GM19397 (cell line): ENCODE data around the gene CEACAM1.
"Not testable (repeated sequence)": the region's sequence is repeated elsewhere in the genome, so short reads cannot be mapped to it uniquely, and the experiment has no call there.

ENCODE experiments used
- ATAC-seq: cut with Tn5 transposase; IDR thresholded peaks from one replicate; pipeline ENCODE4 v1.9.1; 2021; ENCODE audit warnings: mild to moderate bottlenecking, moderate library complexity; ENCODE audit not compliant: unreplicated experiment

Gene CEACAM1

DNA sequence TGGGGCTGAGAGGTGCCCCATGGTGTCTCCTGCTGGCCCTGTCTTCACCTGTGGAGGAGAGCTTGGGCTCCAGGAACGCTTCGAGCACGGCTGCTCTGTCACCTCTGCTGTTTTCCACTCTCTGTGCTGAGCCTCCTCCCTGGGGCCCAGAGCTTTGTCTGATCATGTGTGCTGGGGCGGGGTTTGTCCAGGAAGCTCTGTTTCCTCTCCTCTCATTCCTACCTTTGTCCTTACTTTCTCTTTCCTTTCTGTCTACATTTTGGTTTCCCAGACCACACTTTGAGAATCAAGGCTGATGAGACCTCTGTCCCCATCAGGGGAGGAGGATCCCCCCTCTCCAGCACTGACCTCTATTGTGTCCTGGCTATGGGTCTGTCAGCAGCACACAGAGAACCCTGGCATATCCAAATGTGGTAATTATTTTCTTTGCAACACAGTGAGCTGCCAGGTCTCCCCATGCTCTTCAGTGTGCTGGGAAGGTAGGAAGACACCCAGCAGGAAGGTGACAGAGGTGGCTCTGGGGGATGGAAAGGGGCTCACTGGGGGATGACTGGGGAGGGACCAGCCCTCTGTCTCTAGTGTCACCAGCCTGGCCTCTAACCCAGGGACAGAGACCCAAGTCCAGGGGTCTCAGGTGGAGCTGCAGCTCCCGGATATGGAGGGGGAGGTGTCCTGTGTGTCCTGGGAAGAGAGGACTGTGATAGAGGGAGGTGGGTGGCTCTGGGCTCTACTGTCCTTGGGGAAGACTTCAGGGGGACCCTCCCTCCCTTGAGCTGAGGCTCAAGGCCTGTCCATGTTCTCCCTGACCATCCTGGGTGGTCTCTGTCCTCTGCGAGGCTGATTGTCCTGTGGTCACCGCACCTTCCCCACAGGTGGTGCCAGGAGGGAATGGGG lies at the start of gene CEACAM1:
Gene CEACAM1 (minus strand): TSS at position 128 of the 894 bp plus-strand sequence. CDS start 107 bp downstream, at position 21.
- ATAC-seq = no peak

DNA sequence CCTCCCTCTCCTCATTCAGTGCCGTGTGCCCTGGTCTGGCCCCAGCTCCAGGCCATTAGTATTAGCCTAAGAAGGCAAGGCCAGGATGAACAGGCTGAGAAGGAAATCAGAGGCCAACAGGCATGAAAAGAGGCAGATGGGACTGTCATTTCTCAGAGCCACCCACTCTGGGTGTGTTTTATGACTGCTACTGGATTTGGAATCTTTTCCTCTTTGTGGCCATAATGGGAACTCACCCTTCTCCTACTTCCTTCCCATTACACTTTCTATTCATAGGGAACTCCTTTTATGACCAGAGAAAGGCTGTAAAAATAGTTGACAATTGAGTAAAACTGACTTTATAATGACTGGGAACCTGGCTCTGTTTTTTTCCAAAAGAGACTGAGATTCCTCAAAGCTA lies 48.7 kb upstream of the CEACAM1 start:
- no peak for ATAC-seq

DNA sequence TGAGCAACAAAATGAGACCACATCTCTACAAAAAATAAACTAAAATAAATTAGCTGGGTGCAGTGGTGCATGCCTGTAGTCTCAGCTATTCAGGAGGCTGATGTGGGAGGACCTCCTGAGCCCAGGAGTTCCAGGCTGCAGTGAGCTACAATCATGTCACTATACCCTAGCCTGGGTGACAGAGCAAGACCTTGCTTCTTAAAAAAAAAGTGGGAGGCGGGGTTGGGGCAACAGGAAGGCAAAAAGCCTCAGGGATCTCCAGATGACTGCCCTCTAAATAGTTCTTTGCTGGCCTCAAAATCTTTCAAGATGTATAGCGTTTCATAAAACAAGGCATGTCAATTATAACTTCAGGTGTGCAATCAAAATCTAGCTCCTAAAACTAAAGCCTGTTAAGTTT lies 48.0 kb upstream of the CEACAM1 start:
- ATAC-seq = no peak

DNA sequence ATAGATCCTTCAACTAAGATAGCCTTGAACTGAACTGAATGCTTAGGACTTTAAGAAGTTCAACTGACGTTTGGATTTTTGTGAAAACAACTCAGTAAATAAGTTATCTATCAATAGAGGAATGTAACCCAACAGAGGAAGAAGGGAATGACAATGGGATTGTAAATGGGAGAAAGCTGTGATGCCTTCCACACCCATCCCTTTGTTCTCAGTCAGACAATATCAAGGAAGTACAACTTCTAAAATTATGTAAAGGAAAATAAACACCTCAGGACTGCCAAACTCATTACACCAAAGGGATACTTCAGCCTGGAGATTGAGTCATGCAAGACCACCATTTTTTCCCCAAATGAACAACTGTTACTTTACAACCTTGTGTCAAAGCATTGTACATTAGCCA lies 45.4 kb upstream of the CEACAM1 start:
- ATAC-seq = no peak

DNA sequence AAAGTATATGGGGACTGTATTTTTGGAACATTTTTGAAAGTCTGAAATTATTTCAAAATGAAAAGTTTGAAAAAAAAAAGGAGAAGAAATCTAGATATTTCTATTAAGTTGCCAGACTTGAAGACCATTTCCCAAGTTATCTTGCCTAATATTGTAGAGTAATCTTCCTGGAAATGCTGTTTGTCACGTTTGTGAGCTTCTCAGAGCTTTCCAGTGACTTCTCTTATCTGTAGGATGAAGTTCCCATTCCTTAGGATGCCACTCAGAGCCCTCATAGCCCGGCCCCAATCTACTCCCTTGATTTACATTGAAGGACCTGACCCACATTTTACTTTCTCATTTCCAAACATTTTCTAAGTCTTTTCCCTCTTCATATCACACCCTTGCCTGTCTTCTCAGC lies 42.8 kb upstream of the CEACAM1 start:
- ATAC-seq = no peak

DNA sequence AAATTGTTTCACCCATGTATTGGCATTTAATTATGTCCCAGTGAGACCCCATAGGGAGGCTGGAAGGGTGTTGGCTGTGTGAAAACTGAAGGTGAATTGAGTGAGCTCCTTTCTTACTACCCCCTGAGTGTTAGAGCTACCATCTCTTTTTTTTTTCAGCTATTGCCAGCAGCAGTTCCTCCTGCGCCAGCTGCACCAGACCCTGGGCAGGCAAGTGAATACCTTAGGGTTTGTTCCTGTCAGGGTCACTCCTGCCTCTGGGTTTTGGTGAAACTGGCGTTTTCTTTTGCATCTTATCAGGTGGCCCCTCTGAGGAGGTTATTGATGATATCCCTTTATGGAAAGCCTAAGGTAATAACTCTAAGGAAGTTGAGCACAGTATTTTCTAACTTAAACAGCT lies 40.9 kb upstream of the CEACAM1 start:
- ATAC-seq = no peak

DNA sequence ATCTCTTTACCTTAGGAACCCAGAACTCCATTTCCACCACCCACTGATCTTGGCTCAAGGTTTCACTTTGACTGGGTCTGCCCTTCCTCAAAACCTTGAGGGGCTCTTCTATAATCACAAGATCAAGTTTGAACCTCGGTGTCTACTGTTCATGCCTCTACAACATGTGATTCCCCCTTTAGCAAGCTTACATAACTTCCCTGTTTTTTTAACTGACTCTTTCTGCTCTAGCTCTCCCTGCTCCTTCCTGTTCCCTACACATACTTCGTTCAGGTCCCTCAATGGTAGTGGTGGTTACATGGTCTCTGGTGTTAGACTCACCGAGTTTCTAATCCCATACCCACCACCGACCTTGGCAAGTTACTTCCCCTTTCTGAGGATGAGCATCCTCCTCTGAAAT lies 39.7 kb upstream of the CEACAM1 start:
- no peak for ATAC-seq

DNA sequence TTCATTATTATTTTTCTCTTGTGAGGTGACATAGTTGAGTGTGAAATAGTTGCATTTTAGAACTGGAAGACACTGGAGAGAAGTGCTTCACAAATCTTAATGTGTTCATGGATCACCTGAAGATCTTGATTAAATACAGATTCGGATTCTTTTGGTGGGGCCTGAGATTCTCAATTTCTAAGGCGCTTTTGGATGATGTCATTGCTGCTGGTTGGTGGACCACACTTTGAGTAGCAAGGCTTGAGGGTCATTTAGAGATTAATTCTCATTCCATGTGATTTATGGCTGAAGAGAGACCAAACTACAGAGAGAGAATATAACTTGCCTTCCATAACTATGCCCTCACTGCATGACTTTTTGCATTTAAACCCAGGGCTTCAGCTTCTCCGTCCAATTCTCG lies 39.3 kb upstream of the CEACAM1 start:
- ATAC-seq = no peak

DNA sequence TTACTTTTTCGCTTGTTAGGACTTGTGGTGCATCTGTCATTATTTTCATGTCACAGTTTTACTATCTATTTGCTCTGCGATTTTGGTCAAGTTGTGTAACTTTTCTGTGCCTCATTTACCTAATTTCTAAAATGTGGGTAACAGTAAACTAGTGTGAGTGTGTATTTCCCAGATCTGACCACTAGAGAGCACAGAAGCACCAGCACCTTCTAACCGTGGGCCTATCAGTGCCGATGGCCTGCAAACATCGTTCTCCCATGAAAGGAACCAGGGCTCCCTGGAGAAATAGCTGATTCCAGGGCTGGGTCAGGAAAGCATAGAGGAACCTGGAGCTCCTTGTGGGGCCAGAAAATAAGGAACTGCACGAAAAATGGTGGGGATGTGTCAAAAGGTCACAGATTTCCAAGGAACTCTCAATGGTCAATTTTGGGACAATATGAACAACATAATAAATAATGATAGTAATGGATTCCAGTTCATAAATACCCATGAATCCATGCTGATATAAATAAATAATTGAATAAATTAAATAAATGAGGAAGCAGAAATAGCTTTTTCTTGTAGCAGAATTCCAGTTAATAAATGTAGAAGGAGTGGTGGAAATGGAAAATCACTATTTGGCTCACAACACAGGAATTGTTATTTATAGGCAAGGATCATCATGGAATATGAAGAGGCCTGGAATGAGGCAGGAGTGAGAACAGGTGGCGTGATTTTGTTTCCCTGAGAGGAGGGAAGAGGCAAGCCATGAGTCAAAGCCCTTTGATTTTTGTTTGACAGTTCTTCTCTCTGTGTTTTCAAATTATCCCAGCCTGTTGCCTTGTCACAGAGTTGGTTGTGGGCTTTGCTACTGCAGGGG lies 35.3 kb upstream of the CEACAM1 start:
- no peak for ATAC-seq

DNA sequence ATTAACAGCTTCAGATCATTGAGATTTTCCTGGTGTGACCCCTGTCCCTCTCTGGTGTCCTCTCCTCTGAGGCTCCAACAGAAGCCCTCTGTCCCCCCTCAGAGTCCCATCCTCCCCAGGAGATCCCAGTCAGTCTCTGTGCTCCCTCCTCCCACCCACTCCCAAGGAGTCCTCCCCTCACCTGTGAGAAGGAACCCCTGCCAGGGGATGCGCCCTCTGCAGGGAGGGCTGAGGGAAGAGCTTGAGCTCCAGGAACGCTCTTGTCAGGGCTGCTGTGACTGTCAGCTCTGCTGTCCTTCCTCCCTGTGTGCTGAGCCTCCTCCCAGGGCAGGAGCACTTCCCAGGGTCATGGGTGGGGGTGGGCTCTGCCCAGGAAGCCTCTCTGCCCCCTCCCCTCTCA lies 33.2 kb upstream of the CEACAM1 start:
- ATAC-seq = no peak

DNA sequence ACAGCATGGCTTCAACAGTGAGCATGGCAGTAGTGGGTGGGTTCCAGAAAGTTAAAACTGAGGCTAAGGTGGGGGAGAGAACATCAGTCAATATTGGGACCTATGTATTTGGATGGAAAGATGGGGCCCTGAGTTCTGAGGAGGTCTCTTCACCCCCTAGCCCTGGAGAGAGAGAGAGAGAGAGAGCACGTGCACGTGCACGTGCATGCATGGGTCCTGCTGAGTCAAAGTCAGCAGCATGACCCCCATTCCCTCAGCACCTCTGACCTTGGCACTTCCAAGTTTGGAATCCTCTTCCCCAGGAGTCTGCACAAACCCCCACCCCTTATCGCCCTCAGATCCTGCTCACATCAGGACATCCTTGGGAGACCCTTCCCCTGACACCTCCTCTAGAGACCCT lies 32.5 kb upstream of the CEACAM1 start:
- no peak for ATAC-seq

DNA sequence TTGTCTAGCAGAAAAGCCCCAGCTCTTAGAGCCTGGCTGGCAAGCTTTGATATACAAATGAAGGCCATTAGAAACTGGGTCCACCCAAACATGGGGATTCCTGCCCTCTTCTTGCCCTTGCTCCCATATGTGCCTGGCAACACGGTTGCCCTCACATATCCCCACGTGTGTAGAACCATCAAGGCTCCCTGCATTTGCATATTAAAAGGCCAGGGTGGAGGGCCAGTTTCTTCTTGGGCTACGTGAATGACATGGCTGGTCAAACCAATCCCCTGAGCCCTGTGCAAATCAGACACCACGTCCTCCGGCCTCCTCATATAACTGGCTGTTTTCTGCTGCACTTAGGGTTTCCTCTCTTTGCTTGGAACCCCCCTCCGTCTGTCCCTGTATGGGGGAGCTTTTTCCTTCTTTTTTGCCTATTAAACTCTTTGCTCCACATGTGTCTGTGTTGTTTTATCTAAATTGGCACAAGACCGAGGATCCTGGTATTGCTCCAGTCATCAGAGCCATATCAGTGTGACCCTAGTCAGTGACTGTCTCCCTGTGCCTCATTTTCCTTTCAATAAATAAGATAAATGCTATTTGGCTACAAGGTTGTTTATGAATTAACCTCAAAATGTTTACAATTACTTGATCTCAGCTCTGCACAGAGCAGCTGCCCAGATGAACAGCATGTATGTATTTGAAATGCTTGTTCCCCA lies 30.3 kb upstream of the CEACAM1 start:
- ATAC-seq = no peak

DNA sequence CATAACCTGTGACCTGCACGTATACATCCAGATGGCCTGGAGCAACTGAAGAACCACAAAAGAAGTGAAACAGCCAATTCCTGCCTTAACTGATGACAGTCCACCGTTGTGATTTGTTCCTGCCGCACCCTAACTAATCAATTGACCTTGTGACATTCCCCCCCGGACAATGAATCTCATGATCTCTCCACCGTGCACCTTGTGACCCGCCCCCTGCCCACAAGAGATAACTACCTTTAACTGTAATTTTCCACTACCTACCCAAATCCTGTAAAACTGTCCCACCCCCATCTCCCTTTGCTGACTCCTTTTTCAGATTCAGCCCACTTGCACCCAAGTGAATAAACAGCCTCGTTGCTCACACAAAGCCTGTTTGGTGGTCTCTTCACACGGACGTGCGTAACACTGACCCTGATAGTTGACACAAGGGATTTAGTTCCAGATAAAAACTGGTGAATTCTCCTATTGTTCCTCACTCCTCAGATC lies 29.1 kb upstream of the CEACAM1 start:
- ATAC-seq = not testable (repeated sequence)

DNA sequence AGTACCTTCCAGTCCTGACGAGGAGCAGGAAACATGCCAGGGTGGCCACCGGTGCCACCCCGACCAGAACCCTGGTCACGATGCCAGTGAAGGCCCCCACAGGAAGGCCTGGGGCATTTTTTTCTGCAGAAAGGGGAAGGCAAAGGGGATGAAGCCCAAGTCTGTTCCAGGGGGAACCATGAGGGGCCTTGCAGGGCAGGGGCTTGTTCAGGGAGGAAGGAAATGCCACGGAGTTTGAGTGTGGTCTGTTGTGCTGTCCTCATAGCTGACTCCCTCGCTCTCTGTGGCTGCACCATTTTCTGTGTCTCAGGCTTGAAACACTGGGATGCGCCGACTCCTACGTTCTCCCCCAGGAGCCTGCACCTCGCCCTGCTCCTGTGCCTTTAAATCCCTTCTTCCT lies 27.5 kb upstream of the CEACAM1 start:
- no peak for ATAC-seq

DNA sequence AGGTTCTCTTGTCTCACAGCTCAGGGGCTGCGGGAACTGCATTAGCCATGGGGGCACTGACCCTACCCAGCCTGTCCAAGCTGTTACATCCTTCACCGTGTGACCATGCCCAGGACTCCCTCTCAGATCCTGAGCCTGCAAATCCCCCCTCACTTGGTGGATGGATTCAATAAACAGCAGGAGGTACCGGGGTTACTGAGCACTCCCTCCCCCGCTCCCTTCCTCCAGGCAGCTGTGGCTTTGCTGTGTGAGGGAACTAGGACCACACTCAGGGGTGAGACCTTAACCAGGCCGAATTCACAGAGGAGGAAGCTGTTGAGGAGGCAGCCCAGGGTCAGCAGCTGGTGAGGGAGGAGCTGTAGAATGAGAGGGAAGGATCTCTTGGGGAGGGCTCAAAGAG lies 27.0 kb upstream of the CEACAM1 start:
- no peak for ATAC-seq

DNA sequence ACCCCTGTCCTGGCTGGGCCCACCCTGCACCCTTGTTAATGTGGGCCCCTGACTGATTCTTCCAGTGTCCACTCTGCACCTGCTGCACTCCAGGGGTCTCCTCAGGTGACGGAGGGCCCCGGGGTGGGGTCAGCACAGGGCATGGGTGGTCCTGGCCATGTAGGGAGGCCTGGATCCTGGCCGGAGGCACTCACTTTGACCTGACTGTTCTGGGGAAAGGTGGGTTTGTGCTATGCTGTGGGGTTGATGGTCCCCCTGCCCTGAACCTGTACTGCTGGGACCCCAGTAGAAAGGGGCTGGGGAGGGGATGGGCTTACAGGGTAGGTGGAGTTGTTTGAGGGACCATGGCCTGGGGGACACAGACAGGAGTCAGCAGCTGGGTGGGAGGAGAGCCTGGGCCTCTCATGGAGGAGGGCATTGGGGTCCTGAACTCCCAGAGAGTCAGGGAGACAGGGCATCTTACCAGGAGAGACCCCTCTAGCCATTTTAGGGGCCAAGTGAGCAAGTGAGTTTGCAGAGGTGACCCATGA lies 25.8 kb upstream of the CEACAM1 start:
- ATAC-seq = no peak

DNA sequence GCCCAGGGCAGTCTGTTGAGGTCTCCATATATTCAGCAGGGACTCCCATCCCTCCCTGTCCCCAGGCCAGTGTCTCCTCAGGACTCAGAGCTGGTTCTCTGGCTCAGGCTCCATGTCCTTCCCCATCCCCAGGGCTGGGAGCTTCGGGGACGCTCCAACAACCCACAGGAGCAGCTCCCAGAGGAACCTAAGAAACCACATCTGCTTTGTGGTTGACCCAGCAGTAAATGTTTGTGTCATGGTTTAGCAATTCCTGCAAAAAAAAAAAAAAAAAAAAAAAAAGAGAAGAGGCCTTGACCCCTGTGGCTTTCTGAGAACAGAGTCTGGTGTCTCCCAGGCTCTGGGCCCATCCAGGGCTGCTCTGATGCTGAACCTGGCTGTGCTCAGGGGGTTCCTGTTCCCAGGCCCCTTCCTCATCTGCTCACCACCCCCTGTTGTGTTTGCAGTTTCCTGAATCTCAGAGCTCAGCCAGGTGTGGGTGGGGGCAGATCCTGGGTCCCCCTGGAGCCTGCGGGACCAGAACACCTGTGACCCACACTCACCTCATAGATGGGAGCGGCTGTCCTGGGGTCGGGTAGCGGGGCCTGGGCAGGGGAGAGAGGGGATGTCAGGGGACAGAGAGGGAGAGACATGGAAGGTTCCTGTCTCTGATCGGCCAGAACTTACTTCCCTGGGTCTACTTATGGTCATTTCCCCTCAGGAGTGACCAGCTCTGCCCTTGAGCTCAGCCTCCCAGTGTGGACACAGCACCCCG lies 25.2 kb upstream of the CEACAM1 start:
- no peak for ATAC-seq

DNA sequence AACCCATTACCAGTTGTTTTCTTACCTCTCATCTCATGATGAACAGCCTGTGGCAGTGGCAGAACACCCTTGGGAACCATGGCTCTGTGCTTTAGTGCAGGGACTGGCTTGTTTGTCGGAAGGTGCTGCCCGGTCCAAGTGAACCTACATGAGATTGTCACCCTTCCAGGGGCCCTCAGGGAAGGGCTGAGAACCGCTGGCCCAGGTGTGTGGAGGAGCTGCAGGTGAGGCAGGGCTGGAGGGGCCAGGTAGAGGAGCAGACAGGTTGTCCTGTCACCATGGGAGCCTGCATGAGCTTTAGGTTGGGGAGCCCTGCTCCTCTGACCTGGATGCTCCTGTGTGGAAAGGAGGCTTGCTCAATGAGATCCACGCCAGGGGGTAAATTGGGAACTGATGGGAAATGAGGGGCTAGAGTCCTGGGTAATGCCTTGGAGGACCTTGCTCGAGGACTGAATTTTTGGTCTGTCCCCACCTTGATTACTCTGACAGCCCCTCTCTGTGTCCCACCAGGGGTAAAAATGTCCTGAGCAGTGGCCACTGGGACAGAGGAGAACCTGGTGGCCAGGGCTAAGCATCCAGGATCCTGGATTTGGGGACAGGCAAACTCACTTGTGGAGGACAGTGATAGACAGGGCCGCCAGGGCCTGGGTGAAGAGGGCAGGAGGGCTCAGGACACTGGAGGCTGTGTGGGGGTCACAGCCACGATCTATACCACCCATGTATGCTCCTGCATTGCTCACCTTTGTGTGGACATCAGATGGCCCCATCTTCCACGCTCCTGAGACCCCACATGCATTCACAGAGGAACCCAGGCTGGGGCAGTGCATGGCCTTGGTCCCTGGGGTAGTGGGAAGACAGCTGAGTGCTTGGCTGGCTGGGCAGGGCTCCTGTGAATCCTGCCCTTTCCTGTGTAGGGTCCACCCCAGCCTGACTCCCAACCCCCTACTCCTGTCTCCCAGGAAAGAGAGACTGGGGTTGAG lies 24.1 kb upstream of the CEACAM1 start:
- ATAC-seq = no peak

DNA sequence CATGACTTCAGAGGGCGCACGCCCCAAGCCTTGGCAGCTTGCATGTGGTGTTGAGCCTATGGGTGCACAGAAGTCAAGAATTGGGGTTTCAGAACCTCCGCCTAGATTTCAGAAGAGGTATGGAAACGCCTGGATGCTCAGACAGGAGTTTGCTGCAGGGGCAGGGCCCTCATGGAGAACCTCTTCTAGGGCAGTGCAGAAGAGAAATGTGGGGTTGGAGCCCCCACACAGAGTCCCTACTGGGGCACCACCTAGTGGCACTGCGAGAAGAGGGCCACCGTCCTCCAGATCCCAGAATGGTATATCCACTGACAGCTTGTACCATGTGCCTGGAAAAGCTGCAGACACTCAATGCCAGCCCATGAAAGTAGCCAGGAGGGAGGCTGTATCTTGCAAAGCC lies 22.2 kb upstream of the CEACAM1 start:
- not testable (repeated sequence) for ATAC-seq
